HG02588 (cell line): ENCODE results near the gene ALOX12B.
"Not testable (repeated sequence)": the region's sequence is repeated elsewhere in the genome, so short reads cannot be mapped to it uniquely, and the experiment has no call there.

Source experiments
- ATAC-seq: cut with Tn5 transposase; IDR thresholded peaks from one replicate; pipeline ENCODE4 v1.9.1; 2021; ENCODE audit warnings: mild to moderate bottlenecking, moderate library complexity; ENCODE audit not compliant: unreplicated experiment

The ALOX12B gene

GRCh38 chr17:8089728-8090127, 2.2 kb upstream of the ALOX12B start:
- no peak for ATAC-seq

GRCh38 chr17:8087952-8088230, 375 bp upstream of the ALOX12B start:
- no peak for ATAC-seq

GRCh38 chr17:8084250-8084649, 3.3 kb downstream of the ALOX12B start:
- ATAC-seq = no peak

- no peak for ATAC-seq
Measured at GRCh38 chr17:8082292-8082691, 5.2 kb downstream of the ALOX12B start.

GRCh38 chr17:8081876-8082275, 5.6 kb downstream of the ALOX12B start:
- no peak for ATAC-seq

GRCh38 chr17:8080799-8081219, 6.7 kb downstream of the ALOX12B start:
- ATAC-seq = no peak

- no peak for ATAC-seq
Measured at GRCh38 chr17:8080208-8080798, 7.2 kb downstream of the ALOX12B start.

- ATAC-seq = peak; percentile 66
Measured at GRCh38 chr17:8079291-8080207, 8.0 kb downstream of the ALOX12B start.

GRCh38 chr17:8077939-8078338, 9.6 kb downstream of the ALOX12B start:
- not testable (repeated sequence) for ATAC-seq

- ATAC-seq = no peak
Measured at GRCh38 chr17:8076502-8077266, 10.8 kb downstream of the ALOX12B start.

GRCh38 chr17:8075574-8076342, 11.8 kb downstream of the ALOX12B start:
- ATAC-seq = no peak

- no peak for ATAC-seq
Measured at GRCh38 chr17:8075081-8075480, 12.4 kb downstream of the ALOX12B start.

- ATAC-seq = no peak
Measured at GRCh38 chr17:8074554-8074953, 13.0 kb downstream of the ALOX12B start.

GRCh38 chr17:8073627-8074484, 13.7 kb downstream of the ALOX12B start:
- ATAC-seq = no peak

GRCh38 chr17:8072729-8073461, 14.6 kb downstream of the ALOX12B start:
- ATAC-seq = no peak

- no peak for ATAC-seq
Measured at GRCh38 chr17:8072341-8072728, 15.2 kb downstream of the ALOX12B start.

GRCh38 chr17:8071496-8071895, 16.0 kb downstream of the ALOX12B start:
- no peak for ATAC-seq

- no peak for ATAC-seq
Measured at GRCh38 chr17:8069587-8069860, 18.0 kb downstream of the ALOX12B start.

GRCh38 chr17:8068736-8069586, 18.6 kb downstream of the ALOX12B start:
- ATAC-seq = no peak
